Stimulated activated CD4-positive, alpha-beta T cell treated with anti-CD3 and anti-CD28 coated beads, Interleukin-15, amount 100 ng/mL, for 48 hours (primary cell): Measurements from ENCODE around the gene FADD.

ENCODE experiments used
- DNase-seq, 2 donors: peaks; one replicate each; pipeline ENCODE4 v3.0.0-alpha.2; 2020; ENCODE audit warnings: low read depth in 2 of 2

The FADD gene

DNA sequence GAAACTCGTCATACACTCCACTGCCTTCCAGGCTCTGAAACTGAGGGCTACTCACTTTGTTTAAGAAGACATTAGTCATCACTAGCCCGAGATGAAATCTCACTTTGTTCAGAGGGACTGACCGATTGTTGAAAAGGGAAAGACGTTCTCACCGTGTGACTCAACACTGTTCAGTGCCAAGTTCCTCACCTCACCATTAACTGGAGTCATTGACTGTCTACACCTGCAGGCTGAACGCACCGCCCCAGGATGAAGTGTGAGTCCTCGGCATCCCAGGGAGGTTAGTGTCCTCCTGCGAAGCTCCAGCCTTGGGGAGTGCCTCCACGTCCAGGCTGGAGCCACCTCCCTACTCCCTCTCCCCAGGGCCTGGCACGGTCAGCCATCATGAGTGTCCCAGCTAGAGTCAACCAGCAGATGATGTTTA, 30.4 kb downstream of the FADD start:
- DNase-seq = no peak

GRCh38 chr11:70233962-70234361, 30.9 kb downstream of the FADD start:
- no peak for DNase-seq

DNA sequence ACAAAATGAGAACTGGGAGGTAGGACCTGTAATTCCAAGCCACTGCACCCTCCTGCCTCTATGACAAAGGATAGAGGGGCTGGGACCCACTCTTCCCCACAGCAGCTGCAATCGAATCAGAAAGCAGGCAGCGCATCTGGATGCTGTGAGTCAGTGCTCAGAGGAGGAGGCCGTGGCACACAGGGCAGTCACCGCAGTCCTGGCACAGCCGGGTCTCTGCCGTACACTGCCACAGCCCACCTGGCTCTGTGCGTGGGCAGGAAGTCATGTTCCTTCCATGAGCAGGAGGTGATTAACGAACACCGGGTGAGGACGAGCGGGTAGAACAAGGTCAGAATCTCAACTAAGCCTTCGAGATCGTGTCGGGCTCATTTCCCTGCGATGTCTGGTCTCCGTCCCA, 37.2 kb downstream of the FADD start:
- DNase-seq = no peak

DNA sequence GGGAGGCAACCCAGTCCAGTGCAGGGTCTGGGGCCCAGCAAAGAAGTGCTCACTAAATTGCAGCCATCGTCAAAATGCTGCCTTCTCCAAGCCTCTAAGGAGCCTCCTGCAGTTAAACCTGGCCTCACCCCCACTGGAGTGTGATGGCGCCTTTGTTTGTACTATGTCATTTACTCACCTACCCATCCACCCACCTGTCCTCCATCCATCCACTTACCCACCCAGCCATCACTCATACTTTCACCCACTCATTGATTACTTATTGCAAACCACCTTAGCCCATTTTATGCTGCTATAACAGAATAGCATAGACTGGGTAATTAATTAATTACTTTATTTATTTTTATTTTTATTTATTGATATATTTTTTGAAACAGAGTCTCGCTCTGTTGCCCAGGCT, 38.6 kb downstream of the FADD start:
- no peak for DNase-seq

DNA sequence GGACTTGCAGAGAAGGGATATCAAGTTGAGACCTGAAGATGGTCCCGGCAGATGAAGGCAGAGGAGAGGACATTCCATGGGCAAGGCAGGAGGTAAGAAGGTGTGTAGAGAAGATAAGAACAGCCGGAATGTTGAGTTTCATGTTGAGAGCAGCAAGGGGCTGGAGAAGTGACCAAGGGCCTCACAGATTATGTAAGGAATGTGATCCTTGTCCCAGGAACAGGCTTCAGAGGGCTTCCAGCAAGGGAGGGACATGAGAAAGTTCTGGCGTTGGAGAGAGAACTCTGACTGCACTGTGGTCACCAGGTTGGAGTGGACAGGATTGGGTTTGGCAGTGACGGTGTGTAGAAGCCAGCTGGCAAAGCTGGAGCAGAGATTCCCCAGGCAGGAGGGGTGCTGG, 39.8 kb downstream of the FADD start:
- DNase-seq = no peak

- DNase-seq = no peak
These were observed 41.0 kb downstream of the FADD start for GRCh38 chr11:70243912-70244652.

GRCh38 chr11:70244698-70245097, 41.6 kb downstream of the FADD start:
- no peak for DNase-seq

DNA sequence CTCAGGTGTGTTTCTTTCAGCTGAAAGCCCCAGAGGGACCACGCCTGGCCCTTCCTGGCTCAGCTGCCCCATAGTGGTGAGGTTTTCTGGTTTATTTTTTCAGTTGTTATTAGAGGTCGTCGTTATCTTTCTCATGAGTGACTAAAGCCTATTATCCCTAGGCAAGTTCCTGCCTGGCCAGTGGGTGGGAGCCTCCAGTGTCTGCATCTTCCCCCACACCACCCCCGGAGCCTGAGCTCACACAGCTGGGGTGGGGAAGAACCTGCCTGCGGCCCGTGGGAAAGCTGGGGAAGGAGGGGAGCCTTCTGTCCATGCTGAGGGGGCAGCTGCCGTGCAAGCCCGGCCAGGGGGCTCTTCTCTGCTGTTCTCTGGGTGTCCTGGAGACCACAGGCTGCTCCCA, 43.1 kb downstream of the FADD start:
- DNase-seq = no peak

- DNase-seq = no peak
These were observed 44.1 kb downstream of the FADD start for GRCh38 chr11:70247042-70247709.

GRCh38 chr11:70247710-70248072, 44.6 kb downstream of the FADD start:
- no peak for DNase-seq

DNA sequence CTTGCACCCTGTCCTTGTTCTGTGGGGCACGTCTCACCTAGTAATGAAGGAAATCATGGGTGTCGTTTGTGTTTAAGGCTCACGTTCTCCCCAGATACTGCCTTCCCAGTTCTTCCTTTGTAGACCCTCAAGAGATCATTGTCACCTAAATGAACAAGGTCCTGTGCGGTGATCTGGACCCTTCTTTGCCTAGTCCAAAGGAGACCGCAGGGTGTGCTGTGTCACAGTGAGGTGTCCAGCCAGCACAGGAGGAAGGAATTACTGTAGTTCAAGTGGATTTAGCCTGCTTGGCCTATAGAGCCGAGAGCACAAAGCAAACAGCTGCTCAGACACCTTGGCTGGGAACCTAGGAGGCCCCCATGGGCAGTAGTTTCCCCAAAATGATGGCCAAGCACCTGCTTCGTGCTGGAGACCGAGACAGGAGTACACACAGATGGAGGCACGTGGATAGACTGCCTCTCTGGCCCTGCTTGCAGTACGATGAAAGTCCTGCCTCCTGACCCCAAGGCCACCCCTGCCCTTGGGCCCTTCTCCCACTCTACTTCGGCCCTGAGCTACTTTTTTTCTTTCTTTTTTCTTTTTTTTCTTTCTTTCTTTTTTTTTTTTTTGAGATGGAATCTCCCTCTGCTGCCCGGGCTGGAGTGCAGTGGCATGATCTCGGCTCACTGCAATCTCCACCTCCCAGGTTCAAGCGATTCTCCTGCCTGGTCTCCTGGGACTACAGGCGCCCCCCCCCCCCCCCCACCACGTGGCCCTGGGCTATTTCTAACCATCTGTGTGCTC, 48.0 kb downstream of the FADD start:
- no peak for DNase-seq

GRCh38 chr11:70251659-70252321, 48.7 kb downstream of the FADD start:
- DNase-seq = no peak

DNA sequence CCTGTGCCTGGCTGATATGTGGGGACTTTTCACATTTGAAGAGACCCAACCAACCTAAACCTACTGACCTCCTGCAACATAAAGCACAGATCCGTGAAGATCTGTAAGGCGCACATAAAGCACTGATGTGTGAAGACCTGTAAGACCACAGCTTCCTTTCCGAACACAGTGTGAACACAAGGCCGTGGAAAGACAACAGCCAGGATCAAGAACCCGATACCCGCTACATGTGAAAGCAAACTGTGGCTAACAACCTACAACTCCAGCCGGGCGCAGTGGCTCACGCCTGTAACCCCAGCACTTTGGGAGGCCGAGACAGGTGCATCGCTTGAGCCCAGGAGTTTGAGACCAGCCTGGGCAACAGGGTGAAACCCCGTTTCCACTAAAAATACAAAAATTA, 49.7 kb downstream of the FADD start:
- no peak for DNase-seq

DNA sequence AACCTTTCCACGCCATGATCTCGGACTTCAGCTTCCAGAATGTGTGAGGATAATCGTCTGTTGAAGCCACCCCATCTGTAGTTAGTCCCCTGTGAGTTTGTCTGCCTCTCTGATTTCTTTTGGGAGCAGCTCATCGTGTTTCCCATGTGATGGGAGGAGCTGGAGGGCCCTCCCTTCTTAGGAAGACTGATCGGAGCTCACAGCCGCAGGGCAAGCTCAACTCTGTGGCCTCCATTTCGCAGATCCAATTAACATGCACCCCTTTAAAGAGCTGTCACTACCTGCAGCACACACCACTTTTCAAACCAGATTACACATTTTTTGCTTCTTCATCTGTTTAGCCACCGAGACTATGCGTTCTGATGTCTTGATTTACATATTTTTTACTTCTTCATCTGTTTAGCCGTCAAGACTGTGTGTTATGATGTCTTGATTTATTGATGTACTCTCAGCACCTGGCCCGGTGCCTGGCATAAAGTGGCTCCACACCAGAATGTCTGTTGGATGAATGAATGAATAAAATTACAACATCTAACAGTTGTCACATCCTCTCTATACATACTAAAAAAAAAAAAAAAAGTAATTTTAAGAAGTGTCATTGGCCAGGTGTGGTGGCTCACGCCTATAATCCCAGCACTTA, 52.5 kb downstream of the FADD start:
- no peak for DNase-seq
